ENCODE data around the gene SOCS2. TPM values are rescaled to one million over a fixed set of nuclear protein-coding genes. Genes with fewer than 3 reads are reported as not detected.

Gene SOCS2
- total and polyA plus RNA-seq, 2 of the 8 experiments (the other 6 are each of a cell fraction or from before 2014, with no cell fraction given): 14.5 to 18.0 TPM

GRCh38 chr12:93592641-93593406 is 20.3 kb downstream of the SOCS2 start (continued):
- TF ChIP-seq CTBP2 (IDR thresholded peaks at IDR 0.05; ENCODE audit: borderline replicate concordance, insufficient read depth, insufficient read length, low read length) (no peak), TAF7 (optimal IDR thresholded peaks at IDR 0.05; ENCODE audit: borderline replicate concordance, low read depth, low read length) (no peak)
